ENCODE measurements around the gene NFXL1.

DNA sequence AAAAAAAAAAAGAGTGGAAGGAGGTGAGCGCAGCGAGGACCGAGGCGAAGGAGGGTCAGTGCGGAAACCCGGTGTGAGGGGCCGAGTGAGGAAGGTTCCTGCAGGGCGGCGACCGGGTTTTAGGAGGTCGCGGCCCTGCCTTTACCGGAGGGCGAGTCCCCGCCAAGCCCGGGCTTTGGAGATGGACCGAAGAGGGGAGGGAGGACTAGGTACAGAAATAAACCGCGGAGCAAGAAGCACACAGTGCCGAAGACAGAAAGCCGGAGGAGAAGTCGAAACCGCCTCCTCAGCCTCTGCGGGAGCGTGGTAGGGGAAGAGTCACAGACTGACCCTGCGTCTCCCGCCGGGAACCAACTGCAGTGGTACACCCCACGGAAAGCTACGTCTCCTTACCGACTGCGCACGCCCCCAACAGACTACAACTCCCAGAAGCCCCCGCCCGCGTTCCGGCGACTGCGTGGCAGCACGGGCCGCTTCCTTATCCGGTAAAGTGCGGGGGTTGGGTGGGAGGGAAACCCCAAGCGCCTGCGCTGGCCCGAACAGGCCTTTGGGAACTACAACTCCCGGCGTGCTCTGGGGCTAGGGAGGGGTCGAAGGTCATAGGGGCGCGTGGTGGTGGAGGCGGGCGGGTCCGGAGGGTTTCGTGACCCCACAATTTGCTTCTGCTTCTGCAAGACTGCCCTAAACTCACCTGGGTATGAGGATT, at the start of gene NFXL1:
- TF ChIP-seq, protein P1, sequence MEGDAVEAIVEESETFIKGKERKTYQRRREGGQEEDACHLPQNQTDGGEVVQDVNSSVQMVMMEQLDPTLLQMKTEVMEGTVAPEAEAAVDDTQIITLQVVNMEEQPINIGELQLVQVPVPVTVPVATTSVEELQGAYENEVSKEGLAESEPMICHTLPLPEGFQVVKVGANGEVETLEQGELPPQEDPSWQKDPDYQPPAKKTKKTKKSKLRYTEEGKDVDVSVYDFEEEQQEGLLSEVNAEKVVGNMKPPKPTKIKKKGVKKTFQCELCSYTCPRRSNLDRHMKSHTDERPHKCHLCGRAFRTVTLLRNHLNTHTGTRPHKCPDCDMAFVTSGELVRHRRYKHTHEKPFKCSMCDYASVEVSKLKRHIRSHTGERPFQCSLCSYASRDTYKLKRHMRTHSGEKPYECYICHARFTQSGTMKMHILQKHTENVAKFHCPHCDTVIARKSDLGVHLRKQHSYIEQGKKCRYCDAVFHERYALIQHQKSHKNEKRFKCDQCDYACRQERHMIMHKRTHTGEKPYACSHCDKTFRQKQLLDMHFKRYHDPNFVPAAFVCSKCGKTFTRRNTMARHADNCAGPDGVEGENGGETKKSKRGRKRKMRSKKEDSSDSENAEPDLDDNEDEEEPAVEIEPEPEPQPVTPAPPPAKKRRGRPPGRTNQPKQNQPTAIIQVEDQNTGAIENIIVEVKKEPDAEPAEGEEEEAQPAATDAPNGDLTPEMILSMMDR (IDR thresholded peaks at IDR 0.05; ENCODE audit: insufficient read depth, low read depth, low read length) = no peak
- TF ChIP-seq EZH2 (IDR thresholded peaks at IDR 0.05; ENCODE audit: insufficient read depth, low read length) = no peak
